A673 (cell line): Measurements from ENCODE around the gene ACSS1.

Experiments
- CTCF ChIP-seq: fragments of 300-800, 200-600 bp; sonication (generic); conservative IDR thresholded peaks from 2 replicates; pipeline ENCODE4 v1.5.1; 2017; ENCODE audit warnings: low read depth, mild to moderate bottlenecking, antibody characterized with exemption, low read length, moderate library complexity, mixed read lengths
- EZH2 ChIP-seq: fragments of 200-600 bp; sonication (generic); IDR thresholded peaks from 2 replicates; pipeline ENCODE4 v1.6.1; 2017; ENCODE audit warnings: borderline replicate concordance, low read depth, mild to moderate bottlenecking, mixed read lengths, antibody characterized with exemption, low read length; ENCODE audit not compliant: poor library complexity, severe bottlenecking

- TF ChIP-seq CTCF (no peak), EZH2 (no peak)
These were observed 52.7 kb downstream of the ACSS1 start for GRCh38 chr20:25005220-25005619.
